Effector memory CD4-positive, alpha-beta T cell (primary cell): ENCODE measurements around the gene CARNS1.

Experiments
- DNase-seq, 3 donors: peaks; one replicate each; pipeline ENCODE4 v3.0.0-alpha.2; 2020
- H3K27ac ChIP-seq: 2 replicates; pipeline ENCODE4 v1.7.0; 2013; ENCODE audit warnings: mild to moderate bottlenecking, low read length, moderate library complexity; ENCODE audit not compliant: insufficient read depth, poor library complexity, severe bottlenecking
- H3K27me3 ChIP-seq: replicated peaks from 2 replicates; pipeline ENCODE4 v1.7.0; 2013; ENCODE audit warnings: mild to moderate bottlenecking, low read length; ENCODE audit not compliant: insufficient read depth, control insufficient read depth, poor library complexity, severe bottlenecking
- H3K36me3 ChIP-seq: 2 replicates; pipeline ENCODE4 v1.7.0; 2013; ENCODE audit warnings: mild to moderate bottlenecking, low read length, moderate library complexity; ENCODE audit not compliant: control insufficient read depth, insufficient read depth
- H3K4me1 ChIP-seq: 2 replicates; pipeline ENCODE4 v1.7.0; 2013; ENCODE audit warnings: low read length, mild to moderate bottlenecking; ENCODE audit not compliant: control insufficient read depth, insufficient read depth, poor library complexity, severe bottlenecking
- H3K4me3 ChIP-seq: 2 replicates; pipeline ENCODE4 v1.7.0; 2013; ENCODE audit warnings: low read length, low read depth, mild to moderate bottlenecking; ENCODE audit not compliant: insufficient read depth, poor library complexity, severe bottlenecking
- H3K9me3 ChIP-seq: 2 replicates; pipeline ENCODE4 v1.7.0; 2013; ENCODE audit warnings: mild to moderate bottlenecking, low read length, moderate library complexity; ENCODE audit not compliant: control insufficient read depth

Gene CARNS1

DNA sequence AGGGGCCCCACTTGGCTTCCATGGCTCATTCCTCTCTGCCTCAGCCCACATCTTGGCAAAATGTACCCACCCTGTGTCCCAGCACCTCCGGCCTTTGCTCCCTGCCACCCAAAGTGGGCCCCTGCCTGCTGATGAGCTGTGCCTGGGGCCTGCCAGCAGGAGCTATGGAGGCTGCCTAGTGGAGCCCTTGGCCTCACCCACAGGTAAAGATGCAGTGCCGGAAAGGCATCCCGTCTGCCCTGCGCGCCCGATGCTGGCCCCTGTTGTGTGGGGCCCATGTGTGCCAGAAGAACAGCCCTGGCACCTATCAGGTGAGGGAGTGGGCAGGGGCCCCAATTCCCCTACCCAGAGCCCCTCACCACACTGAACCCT is 10.3 kb upstream of the CARNS1 start:
- peaks cover 86% of the 10 kb centered on the region for H3K4me1 ChIP-seq
- peaks cover 18% of the 10 kb centered on the region for H3K36me3 ChIP-seq
- H3K27ac ChIP-seq: peak overlapping the region; percentile 85
- H3K27me3 ChIP-seq: no peaks in the 10 kb centered on the region
- no peaks in the 10 kb centered on the region for H3K9me3 ChIP-seq
- peak overlapping the region; percentile 82 for H3K4me3 ChIP-seq
- DNase-seq: no peak

DNA sequence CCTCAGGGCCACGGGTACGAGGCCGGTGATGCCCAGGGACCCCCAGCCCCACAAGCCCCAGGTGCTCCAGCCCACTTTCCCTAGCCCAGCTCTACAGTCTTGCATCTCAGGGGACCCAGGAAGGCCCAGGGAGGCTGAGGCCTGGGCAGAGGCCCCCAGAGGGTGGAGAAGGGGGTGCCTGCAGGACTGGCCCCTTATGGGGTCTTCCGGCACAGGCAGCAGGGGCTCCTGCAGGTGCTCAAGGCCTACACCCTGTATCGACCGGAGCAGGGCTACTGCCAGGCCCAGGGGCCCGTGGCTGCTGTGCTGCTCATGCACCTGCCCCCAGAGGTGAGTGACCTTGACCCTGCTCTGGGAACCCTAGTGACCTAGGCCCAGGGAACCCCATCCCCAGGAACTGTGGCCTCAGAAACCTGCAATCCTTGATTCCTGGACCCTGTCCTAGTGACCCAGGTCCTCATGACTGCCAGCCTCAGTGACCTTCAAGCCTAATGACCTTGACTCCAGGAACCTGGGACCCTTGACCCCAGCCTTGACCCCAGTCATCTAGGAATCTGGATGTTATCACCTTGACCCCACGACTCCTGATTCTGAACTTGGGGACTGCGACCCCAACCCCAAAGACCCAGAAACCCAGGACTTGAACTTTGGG is 9.7 kb upstream of the CARNS1 start:
- H3K9me3 ChIP-seq: no peaks in the 10 kb centered on the region
- H3K27me3 ChIP-seq: no peaks in the 10 kb centered on the region
- DNase-seq: no peak
- H3K36me3 ChIP-seq: peaks cover 18% of the 10 kb centered on the region
- peaks cover 86% of the 10 kb centered on the region for H3K4me1 ChIP-seq
- peak overlapping the region; percentile 85 for H3K27ac ChIP-seq
- H3K4me3 ChIP-seq: peak overlapping the region; percentile 82

DNA sequence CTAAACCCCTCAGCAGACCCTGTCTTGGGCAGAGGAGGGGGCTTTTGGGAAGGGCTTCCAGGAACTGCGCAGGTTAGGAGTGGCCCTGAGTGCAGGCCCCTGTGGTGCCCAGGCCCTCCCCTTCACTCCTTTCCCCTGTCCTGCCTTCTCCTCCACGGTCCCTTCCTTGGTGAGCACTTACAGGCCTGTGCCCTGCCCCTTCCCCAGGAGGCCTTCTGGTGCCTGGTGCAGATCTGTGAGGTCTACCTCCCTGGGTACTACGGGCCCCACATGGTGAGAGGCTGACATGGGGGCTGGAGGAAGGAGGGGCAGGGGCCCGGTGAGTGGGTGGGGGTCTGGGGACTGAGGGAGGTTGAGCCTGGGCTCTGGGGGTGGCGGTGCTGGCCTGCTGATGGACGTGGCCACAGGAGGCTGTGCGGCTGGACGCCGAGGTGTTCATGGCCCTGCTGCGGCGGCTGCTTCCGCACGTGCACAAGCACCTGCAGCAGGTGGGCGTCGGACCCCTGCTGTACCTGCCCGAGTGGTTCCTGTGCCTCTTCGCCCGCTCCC is 9.0 kb upstream of the CARNS1 start:
- peaks cover 88% of the 10 kb centered on the region for H3K4me1 ChIP-seq
- H3K4me3 ChIP-seq: peak overlapping the region; percentile 82
- H3K36me3 ChIP-seq: peaks cover 18% of the 10 kb centered on the region
- no peaks in the 10 kb centered on the region for H3K27me3 ChIP-seq
- DNase-seq: no peak
- peak overlapping the region; percentile 85 for H3K27ac ChIP-seq
- no peaks in the 10 kb centered on the region for H3K9me3 ChIP-seq

DNA sequence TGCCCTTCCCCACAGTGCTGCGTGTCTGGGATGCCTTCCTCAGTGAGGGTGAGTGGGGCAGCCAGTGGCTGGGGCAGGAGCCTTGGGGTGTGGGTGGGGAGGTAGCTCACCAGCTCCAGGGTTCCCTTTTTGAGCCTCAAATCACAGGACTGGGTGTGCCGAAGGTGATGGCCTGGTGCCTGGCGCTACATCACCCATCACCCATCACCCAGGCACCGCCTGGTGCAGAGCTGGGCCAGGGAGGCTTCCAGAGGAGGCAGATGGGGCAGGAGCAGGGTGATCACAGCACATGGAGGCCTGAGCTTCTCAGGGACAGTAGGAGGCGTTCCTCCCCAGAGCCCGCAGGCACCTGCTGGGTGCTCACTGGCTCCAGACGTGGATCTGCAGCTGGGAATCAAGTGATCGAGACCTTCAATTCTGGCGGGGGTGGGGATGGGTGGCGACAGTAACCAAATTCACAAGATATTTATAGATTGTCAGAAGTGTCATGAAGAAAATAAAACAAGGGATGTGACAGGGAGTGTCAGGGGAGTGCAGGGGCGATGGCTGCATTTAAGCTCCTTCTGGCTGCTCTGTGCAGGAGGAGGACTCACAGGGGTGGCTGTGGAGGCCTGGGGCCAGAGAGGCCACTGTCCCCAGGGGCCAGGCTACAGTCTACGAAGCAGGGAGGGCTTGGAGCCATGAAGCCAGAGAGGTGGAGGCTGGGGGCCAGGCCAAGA is 8.3 kb upstream of the CARNS1 start:
- H3K27ac ChIP-seq: peak overlapping the region; percentile 85
- no peak for DNase-seq
- peak overlapping the region; percentile 53 for H3K4me3 ChIP-seq

GRCh38 chr11:67407688-67408163 is 7.8 kb upstream of the CARNS1 start:
- no peak for DNase-seq
- Histone ChIP-seq H3K27me3 (no peaks in the 10 kb centered on the region), H3K9me3 (no peaks in the 10 kb centered on the region), H3K4me3 (peak overlapping the region; percentile 53), H3K36me3 (peaks cover 18% of the 10 kb centered on the region), H3K4me1 (peaks cover 92% of the 10 kb centered on the region), H3K27ac (peak overlapping the region; percentile 85)

More for the DNA sequence above, 8.3 kb upstream of the CARNS1 start:
- H3K36me3 ChIP-seq: peaks cover 18% of the 10 kb centered on the region
- H3K9me3 ChIP-seq: no peaks in the 10 kb centered on the region
- peaks cover 92% of the 10 kb centered on the region for H3K4me1 ChIP-seq
- no peaks in the 10 kb centered on the region for H3K27me3 ChIP-seq

DNA sequence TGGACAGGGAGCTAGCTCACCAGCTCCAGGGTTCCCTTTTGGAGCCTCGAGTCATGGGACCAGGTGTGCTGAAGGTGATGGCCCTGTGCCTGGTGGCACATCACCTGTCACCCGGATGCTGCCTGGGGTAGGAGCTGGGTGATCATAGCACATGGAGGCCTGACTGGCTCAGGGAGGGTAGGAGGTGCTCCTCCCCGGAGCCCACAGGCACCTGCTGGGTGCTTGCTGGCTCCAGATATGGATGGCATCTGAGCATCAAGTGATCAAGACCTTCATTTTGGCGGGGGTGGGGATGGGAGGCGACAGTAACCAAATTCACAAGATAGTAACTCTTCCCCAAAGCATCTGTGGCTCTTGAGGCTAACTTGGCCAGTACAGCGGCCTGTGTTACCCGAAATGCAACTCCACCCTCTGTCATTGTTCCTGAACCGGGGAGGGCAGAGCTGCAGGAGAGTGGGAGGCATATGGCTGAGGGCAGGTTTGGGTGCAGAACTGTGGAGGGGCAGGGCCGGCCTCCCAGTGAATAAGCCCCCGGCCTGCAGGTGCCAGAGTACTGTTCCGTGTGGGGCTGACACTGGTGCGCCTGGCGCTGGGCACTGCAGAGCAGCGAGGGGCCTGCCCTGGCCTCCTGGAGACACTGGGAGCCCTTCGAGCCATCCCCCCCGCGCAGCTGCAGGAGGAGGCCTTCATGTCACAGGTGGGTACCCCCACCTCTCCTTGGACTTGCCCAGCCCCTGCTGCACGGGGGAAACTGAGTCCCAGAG is 6.9 kb upstream of the CARNS1 start:
- DNase-seq: no peak
- Histone ChIP-seq H3K36me3 (peaks cover 18% of the 10 kb centered on the region), H3K27ac (peak overlapping the region; percentile 85), H3K27me3 (no peaks in the 10 kb centered on the region), H3K4me1 (peaks cover 92% of the 10 kb centered on the region), H3K9me3 (no peaks in the 10 kb centered on the region), H3K4me3 (peak overlapping the region; percentile 53)

- Histone ChIP-seq H3K36me3 (peaks cover 18% of the 10 kb centered on the region), H3K27ac (peak overlapping the region; percentile 85), H3K4me3 (peak overlapping the region; percentile 53), H3K9me3 (no peaks in the 10 kb centered on the region), H3K27me3 (no peaks in the 10 kb centered on the region), H3K4me1 (peaks cover 94% of the 10 kb centered on the region)
- peak; percentile 56 to 64 (median 60) for DNase-seq
Measured at GRCh38 chr11:67409261-67409666, 6.2 kb upstream of the CARNS1 start.

GRCh38 chr11:67409781-67410368 is 5.6 kb upstream of the CARNS1 start:
- no peaks in the 10 kb centered on the region for H3K9me3 ChIP-seq
- DNase-seq: no peak
- H3K4me3 ChIP-seq: peak overlapping the region; percentile 53
- H3K36me3 ChIP-seq: peaks cover 18% of the 10 kb centered on the region
- H3K27ac ChIP-seq: peak overlapping the region; percentile 85
- H3K4me1 ChIP-seq: peaks cover 94% of the 10 kb centered on the region
- H3K27me3 ChIP-seq: no peaks in the 10 kb centered on the region

DNA sequence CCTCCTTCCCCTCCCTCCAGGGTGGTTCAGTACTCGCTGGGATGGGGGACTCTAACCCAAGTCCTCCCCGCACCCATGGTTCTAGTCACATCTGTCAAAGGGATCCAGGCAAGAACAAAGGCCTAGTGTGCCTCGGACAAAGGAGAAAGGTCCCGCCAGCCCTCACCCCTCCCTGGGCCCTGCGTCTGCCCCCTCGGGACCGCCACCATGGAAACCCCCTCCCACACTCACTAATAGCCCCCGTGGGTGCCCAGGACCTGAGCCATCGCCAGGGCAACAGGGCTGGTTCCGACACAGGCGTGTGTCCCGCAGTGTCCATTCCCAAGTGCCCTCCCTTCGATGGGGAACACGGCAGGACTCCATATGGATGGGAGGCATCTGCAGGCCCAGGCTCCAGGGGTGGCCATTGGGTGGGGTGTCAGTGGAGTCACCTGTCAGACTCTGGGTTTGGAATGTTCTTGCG is 5.1 kb upstream of the CARNS1 start:
- H3K36me3 ChIP-seq: peaks cover 17% of the 10 kb centered on the region
- no peaks in the 10 kb centered on the region for H3K27me3 ChIP-seq
- H3K9me3 ChIP-seq: no peaks in the 10 kb centered on the region
- DNase-seq: no peak
- H3K4me3 ChIP-seq: peak overlapping the region; percentile 53
- peaks cover 93% of the 10 kb centered on the region for H3K4me1 ChIP-seq
- H3K27ac ChIP-seq: peak overlapping the region; percentile 85
